ENCODE measurements around the gene NUP98. TPM values are rescaled to one million over a fixed set of nuclear protein-coding genes. Genes with fewer than 3 reads are reported as not detected.

The NUP98 gene
- total and polyA plus RNA-seq, 4 donors: 10.9 to 75.0 (median 43.9) TPM

GRCh38 chr11:3843326-3843725 is 46.0 kb upstream of the NUP98 start:
- no peaks in the 10 kb centered on the region for H3K36me3 ChIP-seq (ENCODE audit: control insufficient read depth in 4 of 4, insufficient read depth in 3 of 4, low read depth in 1 of 4, low read length in 3 of 4)
- no peak overlapping the region for H3K9ac ChIP-seq (ENCODE audit: low read depth in 1 of 2, low read length in 2 of 2)
- H3K4me1 ChIP-seq (ENCODE audit: control insufficient read depth in 4 of 4, insufficient read depth in 4 of 4, low read length in 3 of 4): peaks cover 0 to 13% (median 6%) of the 10 kb centered on the region in 4 donors
- no peak overlapping the region for H3K27ac ChIP-seq (ENCODE audit: low read depth in 1 of 2, low read length in 2 of 2)
- no peak for DNase-seq (ENCODE audit: low spot score)
- TF ChIP-seq NR2F2 (IDR thresholded peaks at IDR 0.05) (no peak), HNF4A (conservative IDR thresholded peaks at IDR 0.05) (no peak), FOXA2 (IDR thresholded peaks at IDR 0.05) (no peak), ATF3 (IDR thresholded peaks at IDR 0.05) (no peak), RAD21 (IDR thresholded peaks at IDR 0.05) (no peak), RXRA (IDR thresholded peaks at IDR 0.05) (no peak), HNF4G (IDR thresholded peaks at IDR 0.05) (no peak), SP1 (IDR thresholded peaks at IDR 0.05) (no peak), MAX (IDR thresholded peaks at IDR 0.05) (no peak), CTCF (IDR thresholded peaks at IDR 0.05; ENCODE audit: low read depth, low read length, missing input control) (no peak), GABPA (IDR thresholded peaks at IDR 0.05 in 1 of 2, conservative IDR thresholded peaks at IDR 0.05 in 1 of 2) (no peak), EGR1 (IDR thresholded peaks at IDR 0.05; ENCODE audit: low read depth in 2 of 2) (no peak), FOXA1 (IDR thresholded peaks at IDR 0.05) (no peak), ZBTB33 (IDR thresholded peaks at IDR 0.05) (no peak), TAF1 (conservative IDR thresholded peaks at IDR 0.05) (no peak), YY1 (IDR thresholded peaks at IDR 0.05) (no peak), REST (IDR thresholded peaks at IDR 0.05) (no peak), JUND (IDR thresholded peaks at IDR 0.05) (no peak)
- no peaks in the 10 kb centered on the region for H3K9me3 ChIP-seq (ENCODE audit: control insufficient read depth in 4 of 4, low read length in 3 of 4)
- H3K27me3 ChIP-seq (ENCODE audit: control insufficient read depth in 4 of 4, insufficient read depth in 4 of 4, low read length in 3 of 4): no peaks in the 10 kb centered on the region
- H3K4me3 ChIP-seq (ENCODE audit: low read depth in 1 of 3, low read length in 3 of 3): no peak overlapping the region
- 93% methylated on average over 3 of the region's 3 CpGs for WGBS
